Brain microvascular endothelial cell (primary cell): ENCODE measurements around the gene SPRN.
"Not testable (repeated sequence)": the region's sequence is repeated elsewhere in the genome, so short reads cannot be mapped to it uniquely, and the experiment has no call there.

ENCODE experiments used
- DNase-seq: peaks from one replicate; pipeline ENCODE4 v3.0.0-alpha.2; 2020
- H3K27ac ChIP-seq: fragments of 250-450 bp; sonication (Bioruptor Pico); 2 replicates; pipeline ENCODE4 v1.5.1; 2020; ENCODE audit warnings: mild to moderate bottlenecking, moderate library complexity
- H3K27me3 ChIP-seq: fragments of 250-450 bp; sonication (Bioruptor Pico); replicated peaks from 2 replicates; pipeline ENCODE4 v1.5.1; 2020; ENCODE audit warnings: mild to moderate bottlenecking
- H3K36me3 ChIP-seq: fragments of 250-450 bp; sonication (Bioruptor Pico); replicated peaks from 2 replicates; pipeline ENCODE4 v1.5.1; 2020; ENCODE audit warnings: mild to moderate bottlenecking
- H3K4me3 ChIP-seq: 2 replicates; pipeline ENCODE4 v1.5.1; 2011; ENCODE audit warnings: low read depth, mild to moderate bottlenecking, control low read depth, low read length, moderate library complexity
- CTCF ChIP-seq: IDR thresholded peaks from 2 replicates; pipeline ENCODE4 v1.5.1; 2011; ENCODE audit warnings: low read depth, mild to moderate bottlenecking, moderate library complexity, low read length, control low read depth, inconsistent platforms; ENCODE audit errors: missing control alignments
- in situ Hi-C: cut with HindIII; loops from 2 replicates; pipeline ENCODE4 v1.10.0; 2017; ENCODE audit warnings: low sequenced_read_pairs, low pct_ligation_motif_present

SPRN gene

GRCh38 chr10:133424601-133425000 is at the start of gene SPRN:
Gene SPRN (minus strand): TSS chr10:133424625. CDS start chr10:133423681, 944 bp downstream.
- H3K27ac ChIP-seq, H3K36me3 ChIP-seq, H3K27me3 ChIP-seq, DNase-seq, H3K4me3 ChIP-seq, in situ Hi-C loops: not testable (repeated sequence)

- in situ Hi-C loops, result no loop called here
- no peaks in the 10 kb centered on the region for H3K27me3 ChIP-seq
- DNase-seq, result no peak
- no peak for TF ChIP-seq CTCF
- no peak overlapping the region for H3K4me3 ChIP-seq
- no peak overlapping the region for H3K27ac ChIP-seq
- H3K36me3 ChIP-seq, result no peaks in the 10 kb centered on the region
Measured at GRCh38 chr10:133474027-133474426, 49.6 kb upstream of the SPRN start.

GRCh38 chr10:133473270-133473669 is 48.8 kb upstream of the SPRN start:
- no peak for TF ChIP-seq CTCF
- no peaks in the 10 kb centered on the region for H3K27me3 ChIP-seq
- H3K4me3 ChIP-seq, result no peak overlapping the region
- no peak overlapping the region for H3K27ac ChIP-seq
- no peaks in the 10 kb centered on the region for H3K36me3 ChIP-seq
- no peak for DNase-seq
- in situ Hi-C loops, result no loop called here

GRCh38 chr10:133471300-133472109 is 47.1 kb upstream of the SPRN start:
- H3K27me3 ChIP-seq, result no peaks in the 10 kb centered on the region
- no peaks in the 10 kb centered on the region for H3K36me3 ChIP-seq
- no peak overlapping the region for H3K4me3 ChIP-seq
- in situ Hi-C loops, result no loop called here
- no peak overlapping the region for H3K27ac ChIP-seq
- DNase-seq, result no peak
- TF ChIP-seq CTCF, result no peak

- H3K36me3 ChIP-seq, in situ Hi-C loops, H3K27me3 ChIP-seq, H3K27ac ChIP-seq, DNase-seq, H3K4me3 ChIP-seq: not testable (repeated sequence)
Measured at GRCh38 chr10:133469205-133469604, 44.8 kb upstream of the SPRN start.

GRCh38 chr10:133467286-133467911 is 43.0 kb upstream of the SPRN start:
- H3K27ac ChIP-seq, result no peak overlapping the region
- no peaks in the 10 kb centered on the region for H3K36me3 ChIP-seq
- TF ChIP-seq CTCF, result no peak
- in situ Hi-C loops, result no loop called here
- DNase-seq, result no peak
- H3K4me3 ChIP-seq, result no peak overlapping the region
- no peaks in the 10 kb centered on the region for H3K27me3 ChIP-seq
